ENCODE data around the gene BARHL2.

Gene BARHL2

DNA sequence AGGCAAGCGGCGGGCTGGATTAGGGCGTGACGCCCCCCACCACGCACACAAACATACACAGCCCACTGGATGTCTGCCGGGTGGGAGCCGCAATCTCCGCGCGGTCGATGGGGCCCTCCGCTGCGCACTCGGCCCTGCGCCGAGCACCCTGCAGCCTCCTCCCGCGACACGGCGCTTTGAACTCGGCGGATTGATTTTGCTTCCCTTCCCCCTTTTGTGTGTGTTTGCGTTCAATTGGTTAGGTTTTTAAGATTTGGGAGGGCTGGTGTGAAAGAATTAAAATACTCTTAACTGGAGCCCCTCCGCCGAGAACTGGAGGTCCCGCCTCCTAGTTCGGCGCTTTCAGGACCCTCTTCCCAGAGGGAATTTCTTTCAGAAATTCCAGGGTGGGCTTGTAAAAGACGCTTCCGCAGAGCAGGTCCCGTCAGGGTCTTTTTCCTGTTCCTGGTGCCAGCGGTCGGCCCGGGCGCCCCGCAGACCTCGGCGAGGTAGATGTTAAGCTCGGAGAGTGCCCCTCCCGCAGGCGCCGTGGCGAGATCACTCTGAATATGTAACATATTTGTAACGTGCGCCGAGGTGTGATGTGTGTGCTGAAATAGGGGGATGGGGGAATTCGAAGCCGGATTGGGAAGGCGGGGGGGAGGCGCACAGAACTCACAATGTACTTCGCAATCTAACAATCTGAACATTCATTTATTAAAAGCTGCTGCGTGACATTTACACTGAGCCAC, 8.0 kb upstream of the BARHL2 start:
- in situ Hi-C loops (cut with MboI; ENCODE audit: low sequenced_read_pairs) = no loop called here

GRCh38 chr1:90724361-90724760, 7.3 kb upstream of the BARHL2 start:
- in situ Hi-C loops (cut with MboI; ENCODE audit: low sequenced_read_pairs) = no loop called here

DNA sequence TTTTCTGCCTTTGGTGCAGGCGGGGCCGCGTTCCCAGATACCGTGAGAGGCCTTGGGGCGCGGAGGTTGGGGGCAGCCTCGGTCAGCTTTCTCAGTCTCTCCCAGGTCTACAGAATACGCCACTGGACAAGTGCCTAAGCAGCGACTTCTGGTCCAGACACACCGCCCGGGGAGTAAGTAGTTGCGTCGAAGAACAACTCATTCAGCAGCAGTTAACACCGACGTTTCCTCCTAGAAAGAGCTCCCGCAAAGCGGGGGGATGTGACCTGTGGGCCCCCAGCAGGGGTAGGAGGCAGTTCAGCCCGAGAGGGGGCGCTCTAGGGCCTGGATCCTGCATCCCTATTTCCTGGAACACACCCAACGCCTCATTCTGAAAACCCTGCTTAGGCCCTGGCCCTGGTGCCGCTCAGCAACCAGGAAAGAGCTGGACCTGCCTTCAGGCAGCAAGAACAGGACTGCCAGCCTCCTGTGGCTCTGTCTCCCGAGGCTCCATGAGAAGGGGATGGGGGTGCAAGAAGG, 6.5 kb upstream of the BARHL2 start:
- in situ Hi-C loops (cut with MboI; ENCODE audit: low sequenced_read_pairs) = no loop called here

DNA sequence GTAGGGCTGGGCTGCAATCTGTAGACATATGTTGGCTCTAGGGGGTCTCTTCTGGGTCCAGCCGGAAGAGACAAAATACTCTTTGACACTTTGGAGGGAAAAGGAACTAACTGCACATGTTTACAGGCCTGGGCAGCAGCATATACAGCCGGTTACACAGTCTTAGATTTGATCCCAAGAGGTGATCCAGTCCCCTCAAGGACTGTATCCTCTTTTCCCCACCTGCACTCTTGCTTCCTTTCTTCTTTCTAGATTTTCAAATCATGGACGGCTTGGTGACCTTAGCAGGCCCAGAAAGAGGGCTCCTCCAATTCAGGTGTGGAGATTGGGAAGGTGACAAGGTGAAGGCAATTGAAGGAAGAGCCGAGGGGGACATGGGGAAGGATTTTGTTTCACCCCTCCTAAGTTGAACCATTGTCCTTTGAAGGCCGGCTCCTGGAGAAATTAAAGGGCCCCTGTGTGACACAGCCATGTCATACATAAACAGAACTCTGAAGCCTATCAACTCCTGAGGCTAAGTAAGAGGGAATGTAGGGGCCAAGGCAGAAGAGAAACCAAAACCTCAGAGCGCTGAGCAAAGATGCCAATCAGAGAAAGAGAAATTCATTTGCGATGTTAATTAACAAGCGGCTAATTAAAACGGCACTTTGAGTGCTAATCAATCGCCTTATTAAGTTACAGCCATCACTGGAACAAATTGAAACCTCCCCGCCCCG, 5.9 kb upstream of the BARHL2 start:
- in situ Hi-C loops (cut with MboI; ENCODE audit: low sequenced_read_pairs) = no loop called here

- in situ Hi-C loops (cut with MboI; ENCODE audit: low sequenced_read_pairs) = no loop called here
Measured at GRCh38 chr1:90721210-90722194, 4.4 kb upstream of the BARHL2 start.

- in situ Hi-C loops (cut with MboI; ENCODE audit: low sequenced_read_pairs) = no loop called here
Measured at GRCh38 chr1:90720145-90720636, 3.1 kb upstream of the BARHL2 start.

GRCh38 chr1:90719330-90720144, 2.4 kb upstream of the BARHL2 start:
- in situ Hi-C loops (cut with MboI; ENCODE audit: low sequenced_read_pairs) = no loop called here

DNA sequence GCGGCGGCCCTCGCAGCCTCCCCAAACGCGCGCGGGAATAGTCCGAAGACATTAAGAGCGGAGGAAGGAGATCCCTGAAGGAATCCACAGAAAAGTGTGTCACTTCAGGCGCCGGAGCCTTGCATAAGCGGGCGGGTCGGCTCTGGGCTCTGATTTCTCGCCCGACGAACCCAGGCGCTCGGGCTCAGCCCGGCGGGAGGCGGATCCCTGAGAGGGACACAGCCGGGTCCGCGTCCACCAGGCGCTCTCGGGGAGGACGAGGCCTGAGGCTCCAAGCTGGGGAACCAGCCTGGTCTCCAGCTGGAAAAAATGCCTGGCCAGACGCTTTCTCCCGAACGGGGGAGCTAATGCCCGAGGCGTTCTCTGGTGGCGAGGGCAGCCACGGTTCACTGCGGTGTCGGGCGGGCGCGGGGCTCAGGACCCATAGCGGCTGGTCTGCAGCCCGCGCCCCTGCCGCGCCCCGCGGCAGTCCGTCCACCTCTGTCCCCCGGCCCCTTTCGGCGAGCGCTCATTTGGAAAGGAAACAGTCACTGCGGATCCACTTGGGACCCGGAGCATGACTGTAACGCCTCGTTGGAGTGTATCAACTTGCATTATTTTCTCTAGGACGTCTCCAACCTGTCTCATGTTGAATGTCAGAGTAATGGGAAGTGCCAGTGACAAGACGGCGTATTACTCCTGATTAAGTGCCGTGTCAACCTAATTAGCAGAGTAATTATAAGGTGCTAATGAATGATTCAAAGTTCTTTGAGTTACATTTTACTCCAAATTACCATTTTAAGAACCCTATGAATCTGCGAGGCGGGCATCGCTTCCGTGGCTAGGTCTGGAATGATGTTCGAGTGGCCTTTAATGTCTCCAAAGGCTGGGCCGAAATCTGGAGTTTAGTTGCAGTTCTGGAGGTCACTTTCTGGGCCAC, 1.6 kb upstream of the BARHL2 start:
- in situ Hi-C loops (cut with MboI; ENCODE audit: low sequenced_read_pairs) = no loop called here

GRCh38 chr1:90717665-90718410, 736 bp upstream of the BARHL2 start:
- in situ Hi-C loops (cut with MboI; ENCODE audit: low sequenced_read_pairs) = no loop called here

DNA sequence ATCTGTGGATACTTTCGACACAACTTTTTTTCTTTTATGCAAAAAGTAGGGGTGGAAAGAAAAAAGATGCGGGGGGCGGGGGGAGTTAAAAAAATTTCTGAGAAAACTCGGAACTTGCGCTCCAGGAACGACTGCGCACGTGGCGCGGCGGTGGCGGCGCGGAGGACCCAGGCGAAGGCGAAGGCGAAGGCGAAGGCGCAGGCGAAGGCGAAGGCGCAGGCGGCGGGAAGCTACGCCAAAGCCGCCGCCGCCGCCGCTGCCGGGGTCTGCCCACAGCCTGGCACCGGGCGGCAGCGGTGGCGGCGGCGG, 208 bp upstream of the BARHL2 start:
- in situ Hi-C loops (cut with MboI; ENCODE audit: low sequenced_read_pairs) = no loop called here

GRCh38 chr1:90716243-90716551, 905 bp downstream of the BARHL2 start:
- in situ Hi-C loops (cut with MboI; ENCODE audit: low sequenced_read_pairs) = no loop called here

DNA sequence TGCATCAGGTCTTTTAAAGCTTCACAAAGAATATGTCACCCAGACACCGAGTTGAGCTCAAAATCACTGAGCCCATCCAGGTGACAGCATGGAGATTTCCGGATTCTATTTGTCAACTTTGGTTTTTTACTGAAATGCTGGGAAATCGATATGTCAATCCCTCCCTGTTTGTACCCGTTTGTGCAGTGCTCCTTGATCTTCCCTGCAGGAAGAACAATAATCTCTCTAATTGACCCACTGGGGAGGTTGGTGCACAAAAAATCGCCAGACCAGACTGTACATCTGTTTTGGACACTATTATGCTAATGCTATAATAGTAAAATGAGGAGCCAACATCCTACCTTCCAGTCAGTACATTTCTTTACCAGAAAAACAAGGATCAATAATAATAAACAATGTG, 1.8 kb downstream of the BARHL2 start:
- in situ Hi-C loops (cut with MboI; ENCODE audit: low sequenced_read_pairs) = no loop called here

GRCh38 chr1:90714521-90714951, 2.6 kb downstream of the BARHL2 start:
- in situ Hi-C loops (cut with MboI; ENCODE audit: low sequenced_read_pairs) = no loop called here

DNA sequence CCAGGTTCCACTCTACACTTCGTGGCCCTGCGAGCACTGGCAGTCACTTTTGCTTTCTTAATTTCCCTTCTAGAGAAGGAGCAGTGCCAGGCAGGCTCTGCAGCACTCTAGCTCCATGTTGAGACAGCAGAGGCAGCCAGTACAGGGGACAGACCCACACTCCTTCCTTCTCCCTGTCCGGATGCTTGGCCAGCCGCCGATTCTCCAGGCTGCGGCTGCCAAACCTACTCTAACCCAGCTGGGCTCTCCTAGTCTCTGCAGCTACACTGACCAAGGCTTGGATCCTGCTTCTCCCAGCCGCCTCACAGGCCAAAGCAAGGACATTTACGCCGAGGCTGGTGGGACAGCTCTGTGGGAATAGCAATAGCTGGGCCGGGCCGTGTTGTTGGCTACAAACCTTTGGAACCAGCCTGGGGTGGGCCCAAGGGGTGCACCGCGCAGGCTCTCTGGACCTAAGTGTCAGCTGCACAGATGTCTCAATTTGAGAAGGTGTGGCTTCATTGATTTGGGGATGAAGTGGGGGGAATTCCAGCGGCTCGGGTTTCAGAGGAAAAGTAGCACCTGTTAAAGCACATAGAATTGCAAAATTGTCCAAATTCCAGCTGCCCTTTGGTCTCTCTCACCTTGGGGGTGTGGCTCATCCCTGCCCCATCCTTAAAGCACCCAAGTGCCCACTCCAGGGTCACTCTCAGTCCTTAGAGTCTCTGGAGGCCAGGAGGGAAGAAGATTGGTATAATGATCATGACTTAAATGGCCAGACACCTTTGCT, 3.2 kb downstream of the BARHL2 start:
- in situ Hi-C loops (cut with MboI; ENCODE audit: low sequenced_read_pairs) = no loop called here

- in situ Hi-C loops (cut with MboI; ENCODE audit: low sequenced_read_pairs) = no loop called here
Measured at GRCh38 chr1:90712915-90713730, 4.0 kb downstream of the BARHL2 start.

DNA sequence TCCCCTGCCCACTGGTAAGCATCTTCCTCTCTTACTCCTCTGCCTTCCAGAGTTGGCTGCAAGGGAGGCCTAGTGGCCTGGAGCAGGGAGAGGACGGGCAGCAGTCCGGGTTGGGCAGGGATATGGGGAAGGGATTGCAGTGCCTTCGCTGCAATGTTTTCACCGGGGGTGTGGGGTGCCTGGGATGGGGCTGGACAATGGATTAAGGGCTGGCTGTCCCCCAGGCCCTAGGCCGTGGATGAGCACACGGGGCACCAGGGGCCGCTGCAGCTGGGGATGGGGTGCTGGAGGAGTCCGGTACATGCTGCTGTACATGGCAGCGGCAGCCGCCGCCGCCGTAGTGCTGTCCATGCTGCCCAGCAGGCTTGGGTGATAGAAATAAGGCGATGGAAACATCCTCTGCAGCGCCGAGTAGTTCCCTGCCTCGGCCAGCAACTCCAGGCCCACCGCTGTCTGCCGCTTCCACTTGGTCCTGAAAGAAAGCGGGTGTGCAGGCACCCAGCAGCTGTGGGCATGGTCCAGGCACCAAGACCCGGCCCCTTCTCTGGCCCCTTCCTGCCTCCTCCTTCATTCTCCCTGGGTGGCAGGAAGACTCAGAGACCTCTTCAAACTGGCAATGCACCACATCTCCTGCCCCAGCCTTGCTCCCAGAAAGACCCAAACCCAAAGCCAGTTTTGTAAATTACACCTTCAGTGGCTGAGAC, 4.8 kb downstream of the BARHL2 start:
- in situ Hi-C loops (cut with MboI; ENCODE audit: low sequenced_read_pairs) = no loop called here
